GM21360 (cell line): ENCODE measurements around the gene ECPAS.
"Not testable (repeated sequence)": the region's sequence is repeated elsewhere in the genome, so short reads cannot be mapped to it uniquely, and the experiment has no call there.

Source experiments
- ATAC-seq: cut with Tn5 transposase; IDR thresholded peaks from one replicate; pipeline ENCODE4 v1.9.1; 2021; ENCODE audit warnings: mild to moderate bottlenecking, moderate library complexity; ENCODE audit not compliant: unreplicated experiment

The ECPAS gene

GRCh38 chr9:111414406-111414805 is 69.8 kb downstream of the ECPAS start:
- no peak for ATAC-seq

DNA sequence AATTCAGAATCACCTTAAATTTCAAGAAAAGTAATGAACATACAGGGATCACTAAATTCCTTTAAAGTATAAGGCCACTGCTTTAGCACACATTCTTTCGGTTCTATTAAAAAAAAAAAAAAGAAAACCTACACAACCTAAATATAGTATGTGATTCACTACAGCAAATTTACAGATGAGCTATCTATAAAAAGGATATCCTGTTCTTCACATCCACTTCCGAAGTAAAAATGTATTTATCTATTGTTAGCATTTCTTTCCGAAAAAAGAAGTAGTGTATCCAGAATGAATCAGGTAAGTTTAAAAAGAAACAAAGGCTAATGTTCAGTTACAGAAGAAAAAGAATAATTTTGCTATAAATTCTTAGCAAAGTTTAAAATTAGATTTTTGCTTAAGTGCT is 70.2 kb downstream of the ECPAS start:
- no peak for ATAC-seq

- no peak for ATAC-seq
These were observed 71.9 kb downstream of the ECPAS start for GRCh38 chr9:111412280-111412679.

DNA sequence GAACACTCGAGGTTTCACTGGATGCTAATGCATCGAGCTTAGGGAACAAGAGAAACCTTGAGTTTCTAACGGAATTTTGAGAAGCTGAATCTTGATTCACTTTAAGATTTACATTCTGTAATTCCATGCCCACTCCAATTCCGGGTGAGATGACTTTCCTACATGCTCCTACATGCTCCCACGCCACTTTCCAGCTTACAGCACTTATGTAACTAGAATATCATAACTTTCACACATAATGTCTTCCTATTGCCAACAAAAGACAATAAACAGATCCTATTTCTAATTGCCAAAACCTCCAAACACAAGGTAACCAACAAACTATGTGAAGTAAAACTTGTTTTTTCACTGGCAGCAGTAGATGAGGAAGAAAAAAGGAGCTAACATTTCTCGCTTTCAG is 72.9 kb downstream of the ECPAS start:
- no peak for ATAC-seq

DNA sequence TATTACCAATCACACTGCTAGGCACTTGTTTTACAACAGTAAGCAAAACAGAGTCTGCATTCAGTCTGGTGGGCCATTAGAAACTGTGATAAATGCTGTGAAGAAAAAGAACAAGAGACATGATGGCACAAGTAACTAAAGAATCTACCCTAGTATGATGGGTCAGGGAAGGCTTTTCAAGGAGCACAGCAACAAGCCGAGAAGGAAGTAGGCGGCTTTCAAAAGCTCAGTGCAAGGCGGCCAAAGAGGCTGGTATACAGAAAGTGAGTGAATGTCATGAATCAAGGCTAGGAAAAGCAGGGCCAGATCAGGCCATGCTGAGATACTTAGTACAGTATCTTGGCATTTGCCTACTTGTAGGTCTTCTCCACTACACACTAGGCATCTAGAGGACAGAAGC is 76.4 kb downstream of the ECPAS start:
- ATAC-seq: no peak

DNA sequence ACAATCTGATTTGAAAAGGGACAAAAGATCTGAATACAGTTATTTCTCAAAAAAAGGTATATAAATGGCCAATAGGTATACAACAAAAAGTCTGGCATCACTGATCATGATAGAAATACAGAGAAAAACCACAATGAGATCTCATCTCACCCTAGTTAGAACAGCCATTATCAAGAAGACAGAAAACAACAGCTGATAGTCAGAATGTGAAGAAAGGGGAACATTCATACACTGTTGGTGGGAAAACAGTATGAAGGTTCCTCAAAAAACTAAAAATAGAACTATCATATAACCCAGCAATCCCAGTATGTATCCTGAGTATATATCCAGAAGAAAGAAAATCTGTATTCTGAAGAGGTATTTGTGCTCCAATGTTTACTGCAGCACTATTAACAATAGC is 78.5 kb downstream of the ECPAS start:
- ATAC-seq: no peak

DNA sequence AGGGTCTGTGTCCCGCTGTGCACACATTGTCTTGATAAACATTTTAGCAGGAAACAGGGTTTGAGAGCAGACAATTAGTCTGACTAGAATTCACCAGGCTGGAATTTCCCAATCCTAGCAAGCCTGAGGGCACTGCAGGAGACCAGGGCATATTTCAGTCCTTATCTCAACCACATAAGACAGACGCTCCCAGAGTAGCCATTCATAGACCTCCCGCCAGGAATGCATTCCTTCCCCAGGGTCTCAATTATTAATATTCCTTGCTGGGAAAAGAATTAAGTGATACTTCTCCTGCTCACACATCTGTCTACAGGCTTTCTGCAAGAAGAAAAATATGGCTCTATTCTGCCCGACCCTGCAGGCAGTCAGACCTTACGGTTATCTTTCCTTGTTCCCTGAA is 82.7 kb downstream of the ECPAS start:
- ATAC-seq: not testable (repeated sequence)

GRCh38 chr9:111400564-111400898 is 83.7 kb downstream of the ECPAS start:
- ATAC-seq: no peak

- ATAC-seq: no peak
These were observed 84.2 kb downstream of the ECPAS start for GRCh38 chr9:111399772-111400563.

DNA sequence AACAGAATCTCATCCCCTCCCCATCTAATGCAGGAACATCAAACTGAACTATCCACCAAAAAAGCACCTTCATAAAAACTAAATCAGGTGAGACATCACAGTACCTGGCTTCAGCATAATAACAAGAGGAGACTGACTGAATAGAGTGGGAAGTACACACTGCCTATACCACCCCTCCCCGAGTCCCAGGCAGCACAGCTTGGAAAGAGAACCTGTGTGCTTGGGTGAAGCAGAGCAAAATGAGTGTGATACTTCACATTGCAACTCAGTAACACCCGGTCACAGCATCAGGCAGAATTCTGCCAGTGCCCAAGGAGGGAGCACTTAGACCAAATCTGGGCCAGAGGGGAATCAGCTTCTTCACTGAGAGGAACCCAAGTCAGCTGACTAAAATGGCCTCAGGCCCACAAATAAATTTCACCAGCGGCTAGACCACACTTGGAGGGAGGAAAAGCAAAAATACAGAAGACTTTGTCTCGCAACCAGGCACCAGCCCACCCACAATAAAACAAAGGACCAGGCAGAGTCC is 84.9 kb downstream of the ECPAS start:
- ATAC-seq: no peak

DNA sequence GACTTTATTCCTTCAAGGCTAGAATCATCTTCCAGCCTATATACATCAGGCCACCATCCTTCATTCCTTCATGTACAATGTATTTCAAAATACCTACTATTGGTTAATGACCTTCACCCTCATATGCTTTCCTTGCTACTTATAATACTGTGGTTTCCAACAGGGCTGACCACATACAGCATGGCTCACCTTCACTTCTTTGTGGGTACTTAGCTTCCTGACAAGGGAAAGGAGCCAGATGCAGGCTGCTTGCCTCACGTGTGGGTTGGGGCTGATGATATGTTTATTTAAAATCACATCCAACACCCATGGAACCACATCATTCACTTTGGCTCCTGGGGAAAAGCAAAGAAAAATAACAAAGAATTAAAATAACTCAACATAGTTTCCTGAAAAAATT is 90.2 kb downstream of the ECPAS start:
- no peak for ATAC-seq

GRCh38 chr9:111389406-111389805 is 94.8 kb downstream of the ECPAS start:
- no peak for ATAC-seq

DNA sequence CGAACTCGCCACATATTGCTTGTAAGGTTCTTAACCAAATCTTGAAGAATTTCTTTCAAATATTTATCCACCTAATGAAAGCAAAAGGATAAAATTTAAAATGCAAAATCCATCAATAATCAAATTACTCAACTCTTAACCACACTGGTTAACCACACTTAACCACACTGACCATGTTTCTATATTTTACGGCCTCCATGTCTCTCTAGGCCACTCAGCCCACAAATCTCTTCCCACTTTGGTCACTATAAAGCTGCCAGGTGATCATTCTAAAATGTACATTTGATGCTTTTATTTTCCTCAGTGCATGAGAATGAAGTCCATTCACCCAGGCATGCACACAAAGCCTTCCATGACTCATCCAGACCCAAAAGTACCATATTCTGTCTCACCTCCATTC is 97.8 kb downstream of the ECPAS start:
- ATAC-seq: no peak

GRCh38 chr9:111381006-111381405 is 103.2 kb downstream of the ECPAS start:
- no peak for ATAC-seq

- ATAC-seq: no peak
These were observed 108.2 kb downstream of the ECPAS start for GRCh38 chr9:111375817-111376564.

GRCh38 chr9:111375062-111375461 is 109.1 kb downstream of the ECPAS start:
- ATAC-seq: no peak

DNA sequence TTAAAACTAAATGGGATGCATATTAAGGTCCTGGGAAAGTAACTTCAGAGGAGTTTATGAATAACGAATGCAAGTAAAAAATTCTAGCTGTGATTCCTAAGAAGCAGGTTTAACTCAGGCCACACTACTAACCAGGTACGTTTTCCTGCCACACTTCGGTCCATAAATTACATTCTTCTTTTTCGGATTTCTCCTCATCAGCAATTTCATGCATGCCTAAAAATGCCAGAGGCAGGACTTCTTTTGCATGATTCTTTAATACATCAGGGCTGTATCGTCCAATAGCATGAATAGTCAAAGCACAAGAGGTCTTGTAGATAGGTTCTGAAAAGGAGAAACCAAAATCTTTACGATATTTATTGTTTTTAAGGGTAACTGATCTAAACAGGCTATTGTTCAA is 111.9 kb downstream of the ECPAS start:
- ATAC-seq: no peak

DNA sequence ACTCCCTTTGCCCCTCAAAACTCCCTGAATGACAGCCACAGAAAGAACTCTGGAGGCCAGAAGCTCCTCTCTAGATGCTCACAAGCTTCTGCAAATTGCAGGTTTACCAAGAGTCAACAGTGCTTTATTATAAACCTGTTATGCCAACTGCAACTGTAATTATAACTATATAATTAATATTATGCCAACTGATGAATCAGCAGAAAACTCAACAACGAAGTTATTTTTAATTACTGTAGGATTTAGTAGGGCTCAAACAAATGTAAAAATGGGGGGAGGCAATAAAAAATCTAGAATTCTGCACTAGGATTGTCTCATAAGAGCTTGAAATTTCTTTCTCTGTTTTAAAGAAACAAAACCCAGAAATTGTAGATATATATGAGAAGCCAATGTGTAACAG is 117.2 kb downstream of the ECPAS start:
- no peak for ATAC-seq

- ATAC-seq: no peak
These were observed 121.7 kb downstream of the ECPAS start for GRCh38 chr9:111362526-111362925.

- ATAC-seq: no peak
These were observed 123.3 kb downstream of the ECPAS start for GRCh38 chr9:111360881-111361280.

DNA sequence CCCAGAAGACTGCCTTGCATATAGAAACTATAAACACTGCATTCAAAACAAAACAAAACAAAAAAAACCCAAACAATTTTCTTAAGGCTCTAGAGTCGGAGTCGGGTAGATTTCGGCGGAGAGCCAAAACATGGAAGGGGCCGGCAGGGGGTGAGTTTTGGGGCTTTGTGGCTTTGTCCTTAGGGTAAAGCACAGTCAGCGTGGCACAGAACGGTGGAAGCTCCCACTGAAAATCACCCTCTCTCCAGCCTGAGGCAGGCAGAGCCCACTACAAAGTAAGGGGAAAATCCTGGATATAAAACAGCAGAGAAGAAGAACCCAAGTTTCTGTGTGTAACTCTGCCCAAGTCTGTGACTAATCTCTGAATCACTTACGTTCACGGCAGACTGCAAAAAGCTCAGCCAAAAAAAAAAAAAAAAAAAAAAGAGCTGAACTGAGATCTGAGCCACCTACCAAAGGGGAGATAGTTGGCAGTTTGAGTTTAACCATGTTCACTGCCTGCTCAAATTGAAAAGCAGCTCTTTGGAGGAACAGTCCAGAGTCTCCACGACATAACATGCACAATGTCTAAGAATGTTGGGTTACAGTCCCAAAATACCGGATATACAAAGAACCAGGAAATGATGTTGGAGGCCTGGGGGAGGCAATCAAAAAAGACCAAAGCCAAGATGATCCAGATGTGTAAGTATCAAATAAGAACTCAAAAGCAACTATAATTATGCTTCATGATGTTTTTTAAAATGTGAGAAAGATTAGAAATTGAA is 127.5 kb downstream of the ECPAS start:
- ATAC-seq: no peak

- no peak for ATAC-seq
These were observed 131.6 kb downstream of the ECPAS start for GRCh38 chr9:111352545-111352944.
